ENCODE data around the gene TMPRSS11E.

The TMPRSS11E gene

GRCh38 chr4:68416591-68416990, 30.7 kb upstream of the TMPRSS11E start:
- H3K4me1 ChIP-seq (ENCODE audit: control insufficient read depth, low read depth, low read length): no peaks in the 10 kb centered on the region
- H3K27ac ChIP-seq (ENCODE audit: low read length): no peak overlapping the region
- H3K36me3 ChIP-seq (ENCODE audit: control insufficient read depth, low read depth, low read length): no peaks in the 10 kb centered on the region
- H3K9ac ChIP-seq (ENCODE audit: low read length): no peak overlapping the region
- no peak overlapping the region for H3K4me3 ChIP-seq (ENCODE audit: low read length)
- no peaks in the 10 kb centered on the region for H3K27me3 ChIP-seq (ENCODE audit: control insufficient read depth, insufficient read depth, low read length)
- peaks cover 20% of the 10 kb centered on the region for H3K9me3 ChIP-seq (ENCODE audit: control insufficient read depth, low read depth, low read length)

- no peaks in the 10 kb centered on the region for H3K27me3 ChIP-seq (ENCODE audit: control insufficient read depth, insufficient read depth, low read length)
- no peaks in the 10 kb centered on the region for H3K4me1 ChIP-seq (ENCODE audit: control insufficient read depth, low read depth, low read length)
Observed at GRCh38 chr4:68426516-68426915, 20.7 kb upstream of the TMPRSS11E start.

GRCh38 chr4:68430337-68430736, 16.9 kb upstream of the TMPRSS11E start:
- no peak overlapping the region for H3K27ac ChIP-seq (ENCODE audit: low read length)
- H3K4me3 ChIP-seq (ENCODE audit: low read length): no peak overlapping the region
- H3K9me3 ChIP-seq (ENCODE audit: control insufficient read depth, low read depth, low read length): peaks cover 7% of the 10 kb centered on the region
- H3K4me1 ChIP-seq (ENCODE audit: control insufficient read depth, low read depth, low read length): peaks cover 2% of the 10 kb centered on the region
- H3K27me3 ChIP-seq (ENCODE audit: control insufficient read depth, insufficient read depth, low read length): no peaks in the 10 kb centered on the region
- no peak overlapping the region for H3K9ac ChIP-seq (ENCODE audit: low read length)
- no peaks in the 10 kb centered on the region for H3K36me3 ChIP-seq (ENCODE audit: control insufficient read depth, low read depth, low read length)

More at GRCh38 chr4:68426516-68426915, 20.7 kb upstream of the TMPRSS11E start:
- Histone ChIP-seq H3K9me3 (ENCODE audit: control insufficient read depth, low read depth, low read length) (peaks cover 12% of the 10 kb centered on the region), H3K9ac (ENCODE audit: low read length) (no peak overlapping the region), H3K4me3 (ENCODE audit: low read length) (no peak overlapping the region), H3K27ac (ENCODE audit: low read length) (no peak overlapping the region), H3K36me3 (ENCODE audit: control insufficient read depth, low read depth, low read length) (no peaks in the 10 kb centered on the region)

GRCh38 chr4:68432320-68432719, 14.9 kb upstream of the TMPRSS11E start:
- Histone ChIP-seq H3K27me3 (ENCODE audit: control insufficient read depth, insufficient read depth, low read length) (no peaks in the 10 kb centered on the region), H3K36me3 (ENCODE audit: control insufficient read depth, low read depth, low read length) (no peaks in the 10 kb centered on the region), H3K4me1 (ENCODE audit: control insufficient read depth, low read depth, low read length) (peaks cover 2% of the 10 kb centered on the region), H3K9me3 (ENCODE audit: control insufficient read depth, low read depth, low read length) (no peaks in the 10 kb centered on the region), H3K4me3 (ENCODE audit: low read length) (no peak overlapping the region), H3K9ac (ENCODE audit: low read length) (no peak overlapping the region), H3K27ac (ENCODE audit: low read length) (no peak overlapping the region)

GRCh38 chr4:68433582-68433981, 13.7 kb upstream of the TMPRSS11E start:
- Histone ChIP-seq H3K36me3 (ENCODE audit: control insufficient read depth, low read depth, low read length) (no peaks in the 10 kb centered on the region), H3K4me1 (ENCODE audit: control insufficient read depth, low read depth, low read length) (peaks cover 2% of the 10 kb centered on the region), H3K9ac (ENCODE audit: low read length) (no peak overlapping the region), H3K27ac (ENCODE audit: low read length) (no peak overlapping the region), H3K4me3 (ENCODE audit: low read length) (no peak overlapping the region), H3K9me3 (ENCODE audit: control insufficient read depth, low read depth, low read length) (no peaks in the 10 kb centered on the region), H3K27me3 (ENCODE audit: control insufficient read depth, insufficient read depth, low read length) (no peaks in the 10 kb centered on the region)

- H3K36me3 ChIP-seq (ENCODE audit: control insufficient read depth, low read depth, low read length): no peaks in the 10 kb centered on the region
- H3K4me3 ChIP-seq (ENCODE audit: low read length): no peak overlapping the region
- H3K9me3 ChIP-seq (ENCODE audit: control insufficient read depth, low read depth, low read length): no peaks in the 10 kb centered on the region
- H3K27ac ChIP-seq (ENCODE audit: low read length): no peak overlapping the region
- H3K4me1 ChIP-seq (ENCODE audit: control insufficient read depth, low read depth, low read length): peaks cover 2% of the 10 kb centered on the region
- no peaks in the 10 kb centered on the region for H3K27me3 ChIP-seq (ENCODE audit: control insufficient read depth, insufficient read depth, low read length)
- H3K9ac ChIP-seq (ENCODE audit: low read length): no peak overlapping the region
Observed at GRCh38 chr4:68434277-68434676, 13.0 kb upstream of the TMPRSS11E start.

- Histone ChIP-seq H3K9ac (ENCODE audit: low read length) (no peak overlapping the region), H3K4me1 (ENCODE audit: control insufficient read depth, low read depth, low read length) (peaks cover 2% of the 10 kb centered on the region), H3K4me3 (ENCODE audit: low read length) (no peak overlapping the region), H3K27ac (ENCODE audit: low read length) (no peak overlapping the region), H3K27me3 (ENCODE audit: control insufficient read depth, insufficient read depth, low read length) (no peaks in the 10 kb centered on the region), H3K36me3 (ENCODE audit: control insufficient read depth, low read depth, low read length) (no peaks in the 10 kb centered on the region), H3K9me3 (ENCODE audit: control insufficient read depth, low read depth, low read length) (no peaks in the 10 kb centered on the region)
Observed at GRCh38 chr4:68434836-68435235, 12.4 kb upstream of the TMPRSS11E start.

GRCh38 chr4:68445111-68445510, 2.2 kb upstream of the TMPRSS11E start:
- peaks cover 28% of the 10 kb centered on the region for H3K4me1 ChIP-seq (ENCODE audit: control insufficient read depth, low read depth, low read length)
- H3K4me3 ChIP-seq (ENCODE audit: low read length): no peak overlapping the region
- H3K27ac ChIP-seq (ENCODE audit: low read length): no peak overlapping the region
- no peak overlapping the region for H3K9ac ChIP-seq (ENCODE audit: low read length)
- no peaks in the 10 kb centered on the region for H3K27me3 ChIP-seq (ENCODE audit: control insufficient read depth, insufficient read depth, low read length)
- H3K9me3 ChIP-seq (ENCODE audit: control insufficient read depth, low read depth, low read length): no peaks in the 10 kb centered on the region
- no peaks in the 10 kb centered on the region for H3K36me3 ChIP-seq (ENCODE audit: control insufficient read depth, low read depth, low read length)

- H3K4me1 ChIP-seq (ENCODE audit: control insufficient read depth, low read depth, low read length): peaks cover 70% of the 10 kb centered on the region
- no peaks in the 10 kb centered on the region for H3K36me3 ChIP-seq (ENCODE audit: control insufficient read depth, low read depth, low read length)
- H3K27ac ChIP-seq (ENCODE audit: low read length): no peak overlapping the region
- H3K9ac ChIP-seq (ENCODE audit: low read length): no peak overlapping the region
- H3K9me3 ChIP-seq (ENCODE audit: control insufficient read depth, low read depth, low read length): no peaks in the 10 kb centered on the region
- H3K4me3 ChIP-seq (ENCODE audit: low read length): no peak overlapping the region
- no peaks in the 10 kb centered on the region for H3K27me3 ChIP-seq (ENCODE audit: control insufficient read depth, insufficient read depth, low read length)
Observed at GRCh38 chr4:68451246-68452211, 4.3 kb downstream of the TMPRSS11E start.

- Histone ChIP-seq H3K4me1 (ENCODE audit: control insufficient read depth, low read depth, low read length) (peaks cover 8% of the 10 kb centered on the region), H3K9ac (ENCODE audit: low read length) (no peak overlapping the region), H3K36me3 (ENCODE audit: control insufficient read depth, low read depth, low read length) (no peaks in the 10 kb centered on the region), H3K27ac (ENCODE audit: low read length) (no peak overlapping the region), H3K4me3 (ENCODE audit: low read length) (no peak overlapping the region), H3K27me3 (ENCODE audit: control insufficient read depth, insufficient read depth, low read length) (no peaks in the 10 kb centered on the region), H3K9me3 (ENCODE audit: control insufficient read depth, low read depth, low read length) (no peaks in the 10 kb centered on the region)
Observed at GRCh38 chr4:68460085-68460484, 12.8 kb downstream of the TMPRSS11E start.

- Histone ChIP-seq H3K9me3 (ENCODE audit: control insufficient read depth, low read depth, low read length) (no peaks in the 10 kb centered on the region), H3K27me3 (ENCODE audit: control insufficient read depth, insufficient read depth, low read length) (no peaks in the 10 kb centered on the region), H3K36me3 (ENCODE audit: control insufficient read depth, low read depth, low read length) (no peaks in the 10 kb centered on the region), H3K27ac (ENCODE audit: low read length) (no peak overlapping the region), H3K4me1 (ENCODE audit: control insufficient read depth, low read depth, low read length) (peaks cover 4% of the 10 kb centered on the region), H3K4me3 (ENCODE audit: low read length) (no peak overlapping the region), H3K9ac (ENCODE audit: low read length) (no peak overlapping the region)
Observed at GRCh38 chr4:68461790-68462189, 14.5 kb downstream of the TMPRSS11E start.

GRCh38 chr4:68462691-68463090, 15.4 kb downstream of the TMPRSS11E start:
- Histone ChIP-seq H3K4me3 (ENCODE audit: low read length) (no peak overlapping the region), H3K36me3 (ENCODE audit: control insufficient read depth, low read depth, low read length) (no peaks in the 10 kb centered on the region), H3K27me3 (ENCODE audit: control insufficient read depth, insufficient read depth, low read length) (no peaks in the 10 kb centered on the region), H3K27ac (ENCODE audit: low read length) (no peak overlapping the region), H3K4me1 (ENCODE audit: control insufficient read depth, low read depth, low read length) (peaks cover 6% of the 10 kb centered on the region), H3K9ac (ENCODE audit: low read length) (no peak overlapping the region), H3K9me3 (ENCODE audit: control insufficient read depth, low read depth, low read length) (no peaks in the 10 kb centered on the region)
